Loucy (cell line): ENCODE measurements around the gene PPP1R12B.
"Not testable (repeated sequence)": the region's sequence is repeated elsewhere in the genome, so short reads cannot be mapped to it uniquely, and the experiment has no call there.

Experiments
- CTCF ChIP-seq: fragments of 200-600 bp; sonication (generic); conservative IDR thresholded peaks from 2 replicates; pipeline ENCODE4 v1.5.1; 2014; ENCODE audit warnings: mild to moderate bottlenecking, antibody characterized with exemption, low read length
- EZH2phosphoT487 ChIP-seq: fragments of 200-600 bp; IDR thresholded peaks from 2 replicates; pipeline ENCODE4 v1.6.1; 2018; ENCODE audit warnings: antibody characterized with exemption, mild to moderate bottlenecking, moderate library complexity, borderline replicate concordance

DNA sequence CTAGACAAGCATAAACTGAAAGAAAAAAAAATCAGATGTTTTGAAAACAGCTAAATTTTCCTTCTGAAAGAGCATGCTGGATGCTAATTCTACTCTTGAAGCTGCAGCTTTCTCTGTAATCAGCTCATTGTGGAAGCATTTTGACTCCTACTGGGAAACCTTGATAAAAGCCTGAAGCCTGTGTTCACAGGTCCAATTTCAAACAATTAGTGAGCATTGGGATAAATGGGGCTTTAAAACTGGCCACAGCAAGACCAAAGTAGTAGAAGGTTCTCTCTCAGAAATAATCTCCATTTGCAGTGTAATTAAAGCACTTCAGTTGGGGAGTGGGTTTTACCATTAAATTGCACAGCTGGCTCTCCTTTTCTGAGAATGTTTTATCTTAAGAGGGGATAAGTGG, 110.2 kb downstream of the PPP1R12B start:
- not testable (repeated sequence) for TF ChIP-seq CTCF, EZH2phosphoT487
